DND-41 (cell line): ENCODE data around the gene UNC5C.

ENCODE experiments used
- ATAC-seq: fragments of 200-7000 bp; cut with Tn5 transposase; 3 replicates; pipeline ENCODE4 v1.9.1; 2021; ENCODE audit warnings: low read depth; ENCODE audit not compliant: insufficient read depth
- DNase-seq: peaks from one replicate; pipeline ENCODE4 v3.0.0-alpha.2; 2020
- H2AFZ ChIP-seq: 2 replicates; pipeline ENCODE4 v1.6.0; 2012; ENCODE audit warnings: low read depth, low read length
- H3K27ac ChIP-seq: 2 replicates; pipeline ENCODE4 v1.5.1; 2012; ENCODE audit warnings: low read length, inconsistent platforms
- H3K27me3 ChIP-seq: fragments of 200-600 bp; sonication (generic); 2 replicates; pipeline ENCODE4 v1.6.0; 2012; ENCODE audit warnings: low read length, mild to moderate bottlenecking, inconsistent platforms; ENCODE audit not compliant: insufficient read depth, poor library complexity
- H3K36me3 ChIP-seq: 2 replicates; pipeline ENCODE4 v1.5.1; 2012; ENCODE audit warnings: low read length, inconsistent platforms; ENCODE audit not compliant: insufficient read depth
- H3K4me1 ChIP-seq: 2 replicates; pipeline ENCODE4 v1.5.1; 2012; ENCODE audit warnings: mild to moderate bottlenecking, low read length; ENCODE audit not compliant: insufficient read depth
- H3K4me2 ChIP-seq: 2 replicates; pipeline ENCODE4 v1.6.0; 2012; ENCODE audit warnings: mild to moderate bottlenecking, moderate library complexity, low read length, inconsistent platforms; ENCODE audit not compliant: insufficient read depth
- H3K4me3 ChIP-seq, 2 experiments: fragments of 200-600 bp in 1 of 2; shearing (Covaris generic) in 1 of 2; 2 replicates each; pipeline ENCODE4 v1.5.1; 2012 to 2016; ENCODE audit warnings: inconsistent platforms in 2 of 2, low read length in 2 of 2, mild to moderate bottlenecking in 2 of 2, low read depth in 1 of 2, moderate library complexity in 1 of 2
- H3K79me2 ChIP-seq: 2 replicates; pipeline ENCODE4 v1.6.0; 2012; ENCODE audit warnings: low read length, inconsistent platforms; ENCODE audit not compliant: insufficient read depth
- H3K9ac ChIP-seq: 2 replicates; pipeline ENCODE4 v1.6.0; 2012; ENCODE audit warnings: low read depth, mild to moderate bottlenecking, inconsistent platforms, low read length, moderate library complexity
- H3K9me3 ChIP-seq: 2 replicates; pipeline ENCODE4 v1.5.1; 2012; ENCODE audit warnings: low read length, moderate library complexity, mild to moderate bottlenecking, inconsistent platforms; ENCODE audit not compliant: insufficient read depth, severe bottlenecking
- H4K20me1 ChIP-seq: 2 replicates; pipeline ENCODE4 v1.6.0; 2012; ENCODE audit warnings: low read length; ENCODE audit not compliant: insufficient read depth
- EZH2 ChIP-seq: IDR thresholded peaks from 3 replicates; pipeline ENCODE4 v1.6.1; 2012; ENCODE audit warnings: borderline replicate concordance, low read depth, mild to moderate bottlenecking, moderate library complexity, low read length, inconsistent platforms; ENCODE audit not compliant: severe bottlenecking
- TF ChIP-seq, protein P1 (sequence below): IDR thresholded peaks from 2 replicates; pipeline ENCODE4 v1.5.1; 2012; ENCODE audit warnings: borderline replicate concordance, low read length, moderate library complexity, mild to moderate bottlenecking; ENCODE audit not compliant: poor library complexity, severe bottlenecking; ENCODE audit errors: extremely low read depth

Gene UNC5C

DNA sequence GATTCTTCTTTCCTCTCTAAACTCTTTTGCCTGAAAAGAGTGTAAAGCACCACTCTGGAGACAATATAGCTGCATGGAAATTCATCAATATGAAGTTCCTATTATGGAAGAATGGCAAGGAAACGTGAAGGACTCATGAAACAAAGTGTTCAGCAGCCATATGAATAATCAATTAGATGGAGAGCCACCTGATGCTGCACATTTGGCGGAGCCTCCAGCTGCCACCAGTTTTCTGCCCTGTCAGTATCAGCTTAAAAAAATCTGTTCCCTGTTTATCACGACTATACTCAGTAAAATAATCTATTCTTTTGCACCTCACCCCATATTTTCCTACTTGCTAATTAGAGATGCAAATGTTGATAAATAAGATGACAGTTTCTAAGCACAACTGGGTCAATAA, 276.0 kb downstream of the UNC5C start:
- H3K79me2 ChIP-seq = no peaks in the 10 kb centered on the region
- no peak for ATAC-seq

DNA sequence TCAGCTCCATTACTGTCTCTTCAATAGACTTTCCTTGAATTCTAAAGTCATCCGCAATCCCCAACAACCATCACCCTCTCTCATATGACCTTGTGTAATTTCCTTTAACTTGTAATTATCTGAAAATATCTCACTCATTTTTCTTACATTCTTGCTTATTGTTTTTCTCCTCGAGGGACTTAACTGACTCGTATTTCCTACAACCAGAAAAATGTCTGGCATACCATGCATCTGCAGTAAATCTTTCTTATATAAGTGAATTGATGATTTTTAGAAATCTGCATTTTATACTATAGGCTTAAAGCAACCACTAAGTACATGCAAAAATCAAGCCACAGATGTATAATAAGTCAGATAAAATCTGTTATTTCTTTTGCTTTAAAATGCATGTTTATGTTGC, 276.7 kb downstream of the UNC5C start:
- Histone ChIP-seq H3K79me2 (no peaks in the 10 kb centered on the region), H3K27me3 (no peaks in the 10 kb centered on the region), H3K4me1 (no peaks in the 10 kb centered on the region), H3K4me2 (no peak overlapping the region), H3K36me3 (no peaks in the 10 kb centered on the region), H3K27ac (no peak overlapping the region), H3K9ac (no peak overlapping the region), H4K20me1 (no peaks in the 10 kb centered on the region), H3K4me3 (no peak overlapping the region), H3K9me3 (no peaks in the 10 kb centered on the region), H2AFZ (no peak overlapping the region)
- TF ChIP-seq, protein P1, sequence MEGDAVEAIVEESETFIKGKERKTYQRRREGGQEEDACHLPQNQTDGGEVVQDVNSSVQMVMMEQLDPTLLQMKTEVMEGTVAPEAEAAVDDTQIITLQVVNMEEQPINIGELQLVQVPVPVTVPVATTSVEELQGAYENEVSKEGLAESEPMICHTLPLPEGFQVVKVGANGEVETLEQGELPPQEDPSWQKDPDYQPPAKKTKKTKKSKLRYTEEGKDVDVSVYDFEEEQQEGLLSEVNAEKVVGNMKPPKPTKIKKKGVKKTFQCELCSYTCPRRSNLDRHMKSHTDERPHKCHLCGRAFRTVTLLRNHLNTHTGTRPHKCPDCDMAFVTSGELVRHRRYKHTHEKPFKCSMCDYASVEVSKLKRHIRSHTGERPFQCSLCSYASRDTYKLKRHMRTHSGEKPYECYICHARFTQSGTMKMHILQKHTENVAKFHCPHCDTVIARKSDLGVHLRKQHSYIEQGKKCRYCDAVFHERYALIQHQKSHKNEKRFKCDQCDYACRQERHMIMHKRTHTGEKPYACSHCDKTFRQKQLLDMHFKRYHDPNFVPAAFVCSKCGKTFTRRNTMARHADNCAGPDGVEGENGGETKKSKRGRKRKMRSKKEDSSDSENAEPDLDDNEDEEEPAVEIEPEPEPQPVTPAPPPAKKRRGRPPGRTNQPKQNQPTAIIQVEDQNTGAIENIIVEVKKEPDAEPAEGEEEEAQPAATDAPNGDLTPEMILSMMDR = no peak
- TF ChIP-seq EZH2 = no peak
- ATAC-seq = no peak
- no peak for DNase-seq

More for the DNA sequence above, 276.0 kb downstream of the UNC5C start:
- no peaks in the 10 kb centered on the region for H3K36me3 ChIP-seq
- H3K9me3 ChIP-seq = no peaks in the 10 kb centered on the region
- no peak for TF ChIP-seq EZH2
- TF ChIP-seq, protein P1 = no peak
- H3K9ac ChIP-seq = no peak overlapping the region
- 0 out of 2 replicates have a peak overlapping the region, but pooled peaks have one; percentile 6 for H2AFZ ChIP-seq
- no peak overlapping the region for H3K4me3 ChIP-seq
- no peak for DNase-seq
- no peaks in the 10 kb centered on the region for H3K27me3 ChIP-seq
- H4K20me1 ChIP-seq = no peaks in the 10 kb centered on the region
- H3K4me1 ChIP-seq = no peaks in the 10 kb centered on the region
- no peak overlapping the region for H3K4me2 ChIP-seq
- H3K27ac ChIP-seq = no peak overlapping the region

DNA sequence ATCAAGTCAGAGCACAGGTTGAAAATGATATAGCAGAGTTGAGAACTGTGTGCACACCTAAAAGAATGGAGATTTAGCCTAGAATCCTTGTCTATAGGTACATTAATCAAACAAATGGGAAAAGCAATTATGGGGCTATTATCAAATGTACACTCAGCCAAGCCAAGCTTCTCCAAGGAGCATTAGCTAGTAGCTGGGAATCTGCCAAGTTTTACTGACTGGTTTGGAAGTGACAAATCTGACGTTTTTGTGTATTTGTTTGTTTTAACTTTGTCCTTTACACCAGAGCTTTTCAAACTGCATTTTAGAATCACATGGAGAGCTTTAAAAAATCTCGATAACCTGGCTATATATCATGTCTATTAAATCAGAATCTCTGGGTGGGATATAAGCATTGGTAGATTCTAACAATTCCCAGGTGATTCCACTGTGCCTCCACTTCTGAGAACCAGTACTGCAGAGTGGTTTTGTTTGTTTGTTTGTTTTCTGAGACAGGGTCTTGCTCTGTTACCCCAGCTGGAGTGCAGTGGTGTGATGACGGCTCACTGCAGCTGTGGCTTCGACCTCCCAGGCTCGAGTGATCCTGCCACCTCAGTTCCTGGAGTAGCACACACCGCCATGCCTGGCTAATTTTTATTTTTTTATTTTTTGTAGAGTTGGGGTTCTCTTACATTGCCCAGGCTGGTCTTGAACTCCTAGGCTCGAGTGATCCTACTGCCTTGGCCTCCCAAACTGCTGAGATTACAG, 279.8 kb downstream of the UNC5C start:
- H2AFZ ChIP-seq = no peak overlapping the region
- H3K9me3 ChIP-seq = no peaks in the 10 kb centered on the region
- no peaks in the 10 kb centered on the region for H3K79me2 ChIP-seq
- no peak for DNase-seq
- no peaks in the 10 kb centered on the region for H3K36me3 ChIP-seq
- no peaks in the 10 kb centered on the region for H4K20me1 ChIP-seq
- no peak overlapping the region for H3K9ac ChIP-seq
- no peaks in the 10 kb centered on the region for H3K4me1 ChIP-seq
- H3K27me3 ChIP-seq = no peaks in the 10 kb centered on the region
- no peak overlapping the region for H3K4me2 ChIP-seq
- no peak for ATAC-seq
- H3K4me3 ChIP-seq = no peak overlapping the region
- H3K27ac ChIP-seq = no peak overlapping the region
- TF ChIP-seq, protein P1 = no peak
- TF ChIP-seq EZH2 = no peak

DNA sequence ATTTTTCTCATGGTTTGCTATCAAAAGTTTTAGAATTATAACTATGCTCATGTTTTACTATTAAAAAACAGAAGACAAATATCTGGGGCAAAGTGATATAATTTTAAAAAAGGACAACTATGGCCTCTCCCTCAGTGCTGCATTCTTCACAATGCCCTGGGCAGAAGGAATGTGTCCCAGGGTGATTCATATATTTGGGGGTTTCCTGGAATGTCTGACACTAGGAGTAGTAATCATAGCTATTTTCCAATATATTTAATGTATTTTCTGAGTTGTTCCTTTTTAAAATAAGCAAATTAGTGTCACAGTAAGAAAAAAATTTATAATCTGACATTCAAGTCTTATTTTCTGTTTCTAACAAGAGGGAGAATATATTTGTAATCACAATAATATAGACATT, 281.7 kb downstream of the UNC5C start:
- H3K4me3 ChIP-seq = no peak overlapping the region
- TF ChIP-seq, protein P1 = no peak
- TF ChIP-seq EZH2 = no peak
- no peak overlapping the region for H2AFZ ChIP-seq
- H3K9me3 ChIP-seq = no peaks in the 10 kb centered on the region
- no peak for ATAC-seq
- no peaks in the 10 kb centered on the region for H3K36me3 ChIP-seq
- H3K9ac ChIP-seq = no peak overlapping the region
- H3K79me2 ChIP-seq = no peaks in the 10 kb centered on the region
- DNase-seq = no peak
- no peaks in the 10 kb centered on the region for H3K27me3 ChIP-seq
- H4K20me1 ChIP-seq = no peaks in the 10 kb centered on the region
- no peak overlapping the region for H3K27ac ChIP-seq
- no peaks in the 10 kb centered on the region for H3K4me1 ChIP-seq
- H3K4me2 ChIP-seq = no peak overlapping the region
